Mesenteric fat pad (tissue), 1 donor: ENCODE data around the gene ZNF280B. TPM values are rescaled to one million over a fixed set of nuclear protein-coding genes. Genes with fewer than 3 reads are reported as not detected.

Source experiments
- total RNA-seq: library from RNA; stranded (reverse); fragmentation: NEBNext Ultra II Directional; extraction: Animal tissue kit (Norgen Biotek cat#: 25700); gene quantifications from one replicate; pipeline ENCODE4 v1.2.1, GENCODE V29; 2021
- donor health status: DM: yes; HTN: yes; CAD: no.

ZNF280B gene
- total RNA-seq, 1 donor from 2014 or later = 1.1 TPM

Other genes with a start within 250 kb of the ZNF280B start
- not detected for gene ZNF280A, start 11.5 kb upstream of the ZNF280B start, total RNA-seq
- gene PRAME, start 50.5 kb upstream of the ZNF280B start, total RNA-seq = not detected
- not detected for gene GGTLC2, start 135.9 kb upstream of the ZNF280B start, total RNA-seq